ENCODE results near the gene PES1.

Gene PES1

DNA sequence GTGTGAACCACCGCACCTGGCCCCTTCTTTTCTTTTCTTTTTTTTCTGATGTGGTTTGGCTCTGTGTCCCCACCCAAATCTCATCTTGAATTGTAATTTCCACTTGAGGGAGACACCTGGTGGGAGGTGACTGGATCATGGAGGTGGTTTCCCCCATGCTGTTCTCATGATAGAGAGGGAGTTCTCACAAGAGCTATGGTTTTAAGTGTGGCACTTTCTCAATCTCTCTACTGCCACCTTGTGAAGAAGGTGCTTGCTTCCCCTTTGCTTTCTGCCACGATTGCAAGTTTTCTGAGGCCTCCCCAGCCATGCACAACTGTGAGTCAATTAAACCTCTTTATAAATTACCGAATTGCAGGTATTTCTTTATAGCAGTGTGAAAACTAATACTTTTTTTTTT, 10.3 kb upstream of the PES1 start:
- Histone ChIP-seq H3K79me1 (replicated peaks; ENCODE audit: low read length, poor library complexity, severe bottlenecking) (no peaks in the 10 kb centered on the region), H2BK12ac (ENCODE audit: low read length in 2 of 2) (no peak overlapping the region), H2AK5ac (ENCODE audit: low read length, severe bottlenecking) (no peak overlapping the region), H3K4me1 (ENCODE audit: control insufficient read depth, insufficient read depth, low read depth, low read length) (peaks cover 4% of the 10 kb centered on the region), H2BK5ac (ENCODE audit: low read depth, low read length, poor library complexity, severe bottlenecking) (no peak overlapping the region), H4K91ac (ENCODE audit: low read length) (no peak overlapping the region), H3K9me3 (ENCODE audit: control insufficient read depth, low read length) (no peaks in the 10 kb centered on the region), H3K4me3 (ENCODE audit: insufficient read depth in 1 of 2, low read depth in 1 of 2, low read length in 2 of 2) (no peak overlapping the region), H3K18ac (ENCODE audit: low read depth in 1 of 2, low read length in 2 of 2) (no peak overlapping the region), H3K23ac (ENCODE audit: low read length in 2 of 2) (no peak overlapping the region), H3K4me2 (ENCODE audit: low read length, poor library complexity, severe bottlenecking) (no peak overlapping the region), H3K27me3 (ENCODE audit: control insufficient read depth in 1 of 2, insufficient read depth in 1 of 2, low read length in 2 of 2) (no peaks in the 10 kb centered on the region), H3K4ac (ENCODE audit: low read depth in 1 of 2, low read length in 2 of 2) (no peak overlapping the region), H3K27ac (ENCODE audit: low read length, poor library complexity, severe bottlenecking) (no peak overlapping the region), H2BK15ac (ENCODE audit: low read depth, poor library complexity, severe bottlenecking) (no peak overlapping the region), H2BK120ac (ENCODE audit: low read depth, low read length) (no peak overlapping the region), H3K36me3 (ENCODE audit: control insufficient read depth in 1 of 2, insufficient read depth in 2 of 2, low read depth in 1 of 2, low read length in 2 of 2) (no peaks in the 10 kb centered on the region), H3K14ac (ENCODE audit: low read length in 2 of 2) (no peak overlapping the region), H2AFZ (ENCODE audit: low read depth, low read length) (no peak overlapping the region), H4K8ac (ENCODE audit: low read length) (no peak overlapping the region), H3K9ac (ENCODE audit: low read length) (no peak overlapping the region)
- DNase-seq: peak; percentile 41
- 67% methylated on average over 2 of the region's 3 CpGs for WGBS

DNA sequence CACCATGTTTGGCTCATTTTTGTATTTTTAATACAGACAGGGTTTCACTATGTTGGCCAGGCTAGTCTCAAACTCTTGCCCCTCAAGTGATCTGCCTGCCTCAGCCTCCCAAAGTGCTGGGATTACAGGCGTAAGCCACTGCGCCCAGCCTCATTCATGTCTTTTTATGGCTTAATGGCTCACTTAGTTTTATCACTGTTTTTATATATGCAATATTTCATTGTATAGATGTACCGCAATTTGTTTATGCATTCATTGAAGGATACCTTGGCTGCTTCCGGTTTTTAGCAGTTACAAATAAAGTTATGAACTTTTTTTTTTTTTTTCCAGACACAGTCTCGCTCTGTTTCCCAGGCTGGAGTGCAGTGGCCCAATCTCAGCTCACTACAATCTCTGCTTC, 9.8 kb upstream of the PES1 start:
- Histone ChIP-seq H3K27me3 (ENCODE audit: control insufficient read depth in 1 of 2, insufficient read depth in 1 of 2, low read length in 2 of 2) (no peaks in the 10 kb centered on the region), H3K79me1 (replicated peaks; ENCODE audit: low read length, poor library complexity, severe bottlenecking) (no peaks in the 10 kb centered on the region), H3K23ac (ENCODE audit: low read length in 2 of 2) (no peak overlapping the region), H4K91ac (ENCODE audit: low read length) (no peak overlapping the region), H3K4me2 (ENCODE audit: low read length, poor library complexity, severe bottlenecking) (no peak overlapping the region), H2BK5ac (ENCODE audit: low read depth, low read length, poor library complexity, severe bottlenecking) (no peak overlapping the region), H3K4me3 (ENCODE audit: insufficient read depth in 1 of 2, low read depth in 1 of 2, low read length in 2 of 2) (no peak overlapping the region), H4K8ac (ENCODE audit: low read length) (no peak overlapping the region), H2BK15ac (ENCODE audit: low read depth, poor library complexity, severe bottlenecking) (no peak overlapping the region), H3K9me3 (ENCODE audit: control insufficient read depth, low read length) (no peaks in the 10 kb centered on the region), H3K4ac (ENCODE audit: low read depth in 1 of 2, low read length in 2 of 2) (no peak overlapping the region), H3K9ac (ENCODE audit: low read length) (no peak overlapping the region), H3K18ac (ENCODE audit: low read depth in 1 of 2, low read length in 2 of 2) (no peak overlapping the region), H3K27ac (ENCODE audit: low read length, poor library complexity, severe bottlenecking) (no peak overlapping the region), H2BK12ac (ENCODE audit: low read length in 2 of 2) (no peak overlapping the region), H3K4me1 (ENCODE audit: control insufficient read depth, insufficient read depth, low read depth, low read length) (peaks cover 2% of the 10 kb centered on the region), H3K14ac (ENCODE audit: low read length in 2 of 2) (no peak overlapping the region), H2AFZ (ENCODE audit: low read depth, low read length) (no peak overlapping the region), H2AK5ac (ENCODE audit: low read length, severe bottlenecking) (no peak overlapping the region), H3K36me3 (ENCODE audit: control insufficient read depth in 1 of 2, insufficient read depth in 2 of 2, low read depth in 1 of 2, low read length in 2 of 2) (no peaks in the 10 kb centered on the region), H2BK120ac (ENCODE audit: low read depth, low read length) (no peak overlapping the region)
- WGBS: 93% methylated on average over 3 of the region's 5 CpGs
- no peak for DNase-seq

DNA sequence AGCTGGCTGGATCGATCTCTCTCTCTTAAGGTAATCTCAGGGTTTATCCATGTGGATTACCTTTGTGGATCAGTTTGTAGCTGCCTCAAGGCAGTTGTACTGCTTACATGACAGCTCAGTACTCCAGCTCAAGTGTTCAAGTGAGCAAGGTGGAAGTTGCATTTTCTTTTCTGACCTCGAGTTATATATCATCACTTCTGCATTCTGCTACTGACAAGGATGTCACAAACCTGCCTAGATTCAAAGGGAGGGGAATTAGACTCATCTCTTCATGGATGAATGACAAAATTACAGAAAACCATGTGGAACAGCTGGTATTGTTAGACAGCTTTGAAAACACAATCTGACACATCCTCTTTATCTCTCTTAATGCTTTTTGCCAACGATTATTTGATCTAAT, 9.2 kb upstream of the PES1 start:
- WGBS: 79% methylated on average over 2 of the region's 3 CpGs
- H2BK12ac ChIP-seq (ENCODE audit: low read length in 2 of 2): no peak overlapping the region
- no peak overlapping the region for H4K91ac ChIP-seq (ENCODE audit: low read length)
- H3K9ac ChIP-seq (ENCODE audit: low read length): no peak overlapping the region
- H3K23ac ChIP-seq (ENCODE audit: low read length in 2 of 2): no peak overlapping the region
- no peak overlapping the region for H2AFZ ChIP-seq (ENCODE audit: low read depth, low read length)
- no peak overlapping the region for H3K18ac ChIP-seq (ENCODE audit: low read depth in 1 of 2, low read length in 2 of 2)
- no peak overlapping the region for H3K4me2 ChIP-seq (ENCODE audit: low read length, poor library complexity, severe bottlenecking)
- no peaks in the 10 kb centered on the region for H3K36me3 ChIP-seq (ENCODE audit: control insufficient read depth in 1 of 2, insufficient read depth in 2 of 2, low read depth in 1 of 2, low read length in 2 of 2)
- H3K9me3 ChIP-seq (ENCODE audit: control insufficient read depth, low read length): no peaks in the 10 kb centered on the region
- no peak for DNase-seq
- no peak overlapping the region for H3K14ac ChIP-seq (ENCODE audit: low read length in 2 of 2)
- no peak overlapping the region for H4K8ac ChIP-seq (ENCODE audit: low read length)
- H2BK15ac ChIP-seq (ENCODE audit: low read depth, poor library complexity, severe bottlenecking): no peak overlapping the region
- H3K4ac ChIP-seq (ENCODE audit: low read depth in 1 of 2, low read length in 2 of 2): no peak overlapping the region
- H3K4me3 ChIP-seq (ENCODE audit: insufficient read depth in 1 of 2, low read depth in 1 of 2, low read length in 2 of 2): no peak overlapping the region
- no peaks in the 10 kb centered on the region for H3K79me1 ChIP-seq (replicated peaks; ENCODE audit: low read length, poor library complexity, severe bottlenecking)
- no peak overlapping the region for H2BK5ac ChIP-seq (ENCODE audit: low read depth, low read length, poor library complexity, severe bottlenecking)
- H2AK5ac ChIP-seq (ENCODE audit: low read length, severe bottlenecking): no peak overlapping the region
- H3K27ac ChIP-seq (ENCODE audit: low read length, poor library complexity, severe bottlenecking): no peak overlapping the region
- no peak overlapping the region for H2BK120ac ChIP-seq (ENCODE audit: low read depth, low read length)
- H3K4me1 ChIP-seq (ENCODE audit: control insufficient read depth, insufficient read depth, low read depth, low read length): peaks cover 2% of the 10 kb centered on the region
- H3K27me3 ChIP-seq (ENCODE audit: control insufficient read depth in 1 of 2, insufficient read depth in 1 of 2, low read length in 2 of 2): peaks cover 0 to 2% of the 10 kb centered on the region in 2 experiments

DNA sequence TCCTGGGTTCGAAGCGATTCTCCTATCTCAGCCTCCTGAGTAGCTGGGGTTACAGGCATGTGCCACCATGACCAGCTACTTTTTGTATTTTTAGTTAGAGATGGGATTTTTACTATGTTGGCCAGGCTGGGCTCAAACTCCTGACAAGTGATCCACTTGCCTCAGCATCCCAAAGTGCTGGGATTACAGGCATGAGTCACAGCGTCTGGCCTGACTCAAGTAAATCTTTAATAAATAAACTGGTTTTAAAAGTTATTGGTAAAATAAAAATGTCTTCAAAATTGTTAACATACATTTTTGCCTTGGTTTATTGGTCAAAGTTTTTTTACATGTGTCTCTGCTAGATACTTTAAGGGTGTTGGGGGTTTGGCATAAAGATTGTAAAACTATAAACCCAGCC, 7.3 kb upstream of the PES1 start:
- H3K9me3 ChIP-seq (ENCODE audit: control insufficient read depth, low read length): no peaks in the 10 kb centered on the region
- no peak overlapping the region for H2AFZ ChIP-seq (ENCODE audit: low read depth, low read length)
- no peak overlapping the region for H3K4me3 ChIP-seq (ENCODE audit: insufficient read depth in 1 of 2, low read depth in 1 of 2, low read length in 2 of 2)
- no peak overlapping the region for H3K4me2 ChIP-seq (ENCODE audit: low read length, poor library complexity, severe bottlenecking)
- H3K4me1 ChIP-seq (ENCODE audit: control insufficient read depth, insufficient read depth, low read depth, low read length): peaks cover 2% of the 10 kb centered on the region
- H3K27me3 ChIP-seq (ENCODE audit: control insufficient read depth in 1 of 2, insufficient read depth in 1 of 2, low read length in 2 of 2): peaks cover 5 to 9% of the 10 kb centered on the region in 2 experiments
- H3K4ac ChIP-seq (ENCODE audit: low read depth in 1 of 2, low read length in 2 of 2): no peak overlapping the region
- H3K18ac ChIP-seq (ENCODE audit: low read depth in 1 of 2, low read length in 2 of 2): no peak overlapping the region
- peak; percentile 34 for DNase-seq
- no peaks in the 10 kb centered on the region for H3K79me1 ChIP-seq (replicated peaks; ENCODE audit: low read length, poor library complexity, severe bottlenecking)
- H2BK12ac ChIP-seq (ENCODE audit: low read length in 2 of 2): no peak overlapping the region
- H4K8ac ChIP-seq (ENCODE audit: low read length): no peak overlapping the region
- no peak overlapping the region for H2BK15ac ChIP-seq (ENCODE audit: low read depth, poor library complexity, severe bottlenecking)
- no peak overlapping the region for H3K27ac ChIP-seq (ENCODE audit: low read length, poor library complexity, severe bottlenecking)
- 94% methylated on average over 2 of the region's 3 CpGs for WGBS
- H3K36me3 ChIP-seq (ENCODE audit: control insufficient read depth in 1 of 2, insufficient read depth in 2 of 2, low read depth in 1 of 2, low read length in 2 of 2): no peaks in the 10 kb centered on the region
- H4K91ac ChIP-seq (ENCODE audit: low read length): no peak overlapping the region
- no peak overlapping the region for H3K9ac ChIP-seq (ENCODE audit: low read length)
- no peak overlapping the region for H3K14ac ChIP-seq (ENCODE audit: low read length in 2 of 2)
- no peak overlapping the region for H2AK5ac ChIP-seq (ENCODE audit: low read length, severe bottlenecking)
- no peak overlapping the region for H2BK120ac ChIP-seq (ENCODE audit: low read depth, low read length)
- no peak overlapping the region for H2BK5ac ChIP-seq (ENCODE audit: low read depth, low read length, poor library complexity, severe bottlenecking)
- H3K23ac ChIP-seq (ENCODE audit: low read length in 2 of 2): no peak overlapping the region
